Neural crest cell (in vitro differentiated cells): ENCODE data around the gene CYP4F11. TPM values are rescaled to one million over a fixed set of nuclear protein-coding genes. Genes with fewer than 3 reads are reported as not detected.

Source experiments
- DNase-seq: peaks from one replicate; pipeline ENCODE4 v3.0.0; 2021; ENCODE audit warnings: low read depth, mixed read lengths, low spot score
- H3K27ac Mint-ChIP-seq: one replicate; pipeline ENCODE4 v1.8.0; 2021; ENCODE audit warnings: mild to moderate bottlenecking, mixed read lengths; ENCODE audit not compliant: unreplicated experiment
- H3K27me3 Mint-ChIP-seq: 2 replicates; pipeline ENCODE4 v1.8.0; 2021; ENCODE audit warnings: low read depth, mild to moderate bottlenecking, mixed read lengths
- H3K36me3 Mint-ChIP-seq: 2 replicates; pipeline ENCODE4 v1.8.0; 2021; ENCODE audit warnings: low read depth, mild to moderate bottlenecking, mixed read lengths
- H3K4me1 Mint-ChIP-seq: 2 replicates; pipeline ENCODE4 v1.8.0; 2021; ENCODE audit warnings: mixed read lengths
- H3K4me3 Mint-ChIP-seq: one replicate; pipeline ENCODE4 v1.8.0; 2021; ENCODE audit warnings: mild to moderate bottlenecking, mixed read lengths
- H3K9me3 Mint-ChIP-seq: 2 replicates; pipeline ENCODE4 v1.8.0; 2021; ENCODE audit warnings: mixed read lengths
- CTCF ChIP-seq: fragments of 200-600 bp; sonication (generic); conservative IDR thresholded peaks from 2 replicates; pipeline ENCODE4 v1.5.0; 2021; ENCODE audit warnings: antibody characterized with exemption, mild to moderate bottlenecking
- total RNA-seq: library from RNA; stranded (reverse); gene quantifications from 2 replicates; pipeline ENCODE4 v1.2.1, GENCODE V29; 2021

The CYP4F11 gene
- total RNA-seq, 1 donor from 2014 or later = not detected

GRCh38 chr19:15919243-15919642 is 15.1 kb downstream of the CYP4F11 start:
- DNase-seq = no peak
- no peaks in the 10 kb centered on the region for H3K27me3 Mint-ChIP-seq
- H3K4me1 Mint-ChIP-seq = no peaks in the 10 kb centered on the region
- no peak for TF ChIP-seq CTCF
- H3K4me3 Mint-ChIP-seq = no peak overlapping the region
- H3K36me3 Mint-ChIP-seq = no peaks in the 10 kb centered on the region
- peaks cover 34% of the 10 kb centered on the region for H3K9me3 Mint-ChIP-seq
- H3K27ac Mint-ChIP-seq = no peak overlapping the region

GRCh38 chr19:15915109-15915508 is 19.2 kb downstream of the CYP4F11 start:
- DNase-seq = no peak
- H3K36me3 Mint-ChIP-seq = no peaks in the 10 kb centered on the region
- peaks cover 31% of the 10 kb centered on the region for H3K9me3 Mint-ChIP-seq
- no peak overlapping the region for H3K27ac Mint-ChIP-seq
- no peaks in the 10 kb centered on the region for H3K27me3 Mint-ChIP-seq
- TF ChIP-seq CTCF = no peak
- no peak overlapping the region for H3K4me3 Mint-ChIP-seq
- no peaks in the 10 kb centered on the region for H3K4me1 Mint-ChIP-seq

GRCh38 chr19:15913830-15914229 is 20.5 kb downstream of the CYP4F11 start:
- Mint-ChIP-seq H3K36me3 (no peaks in the 10 kb centered on the region), H3K9me3 (peaks cover 24% of the 10 kb centered on the region), H3K4me1 (no peaks in the 10 kb centered on the region), H3K27ac (no peak overlapping the region), H3K27me3 (no peaks in the 10 kb centered on the region), H3K4me3 (no peak overlapping the region)
- no peak for DNase-seq
- TF ChIP-seq CTCF = no peak

- Mint-ChIP-seq H3K4me1 (no peaks in the 10 kb centered on the region), H3K9me3 (peaks cover 21% of the 10 kb centered on the region), H3K4me3 (no peak overlapping the region), H3K27ac (no peak overlapping the region), H3K27me3 (no peaks in the 10 kb centered on the region), H3K36me3 (no peaks in the 10 kb centered on the region)
- no peak for TF ChIP-seq CTCF
- no peak for DNase-seq
Measured at GRCh38 chr19:15913384-15913783, 20.9 kb downstream of the CYP4F11 start.

GRCh38 chr19:15911599-15912235 is 22.6 kb downstream of the CYP4F11 start:
- DNase-seq = no peak
- no peaks in the 10 kb centered on the region for H3K4me1 Mint-ChIP-seq
- no peak for TF ChIP-seq CTCF
- H3K27me3 Mint-ChIP-seq = no peaks in the 10 kb centered on the region
- no peak overlapping the region for H3K27ac Mint-ChIP-seq
- no peaks in the 10 kb centered on the region for H3K36me3 Mint-ChIP-seq
- peaks cover 10% of the 10 kb centered on the region for H3K9me3 Mint-ChIP-seq
- no peak overlapping the region for H3K4me3 Mint-ChIP-seq
